Activated CD4-positive, alpha-beta memory T cell treated with anti-CD3 and anti-CD28 coated beads for 36 hours (primary cell): ENCODE data around the gene COPS6. TPM values are rescaled to one million over a fixed set of nuclear protein-coding genes. Genes with fewer than 3 reads are reported as not detected.

Source experiments
- CTCF ChIA-PET: fragments of 350-600 bp; sonication (Branson Sonifier 250); formaldehyde crosslinking; loops from one replicate; lab custom pipeline; 2021; ENCODE audit warnings: antibody characterized with exemption, inconsistent platforms; lab: Charles Lee
- POLR2A ChIA-PET: fragments of 350-600 bp; sonication (Branson Sonifier 250); formaldehyde crosslinking; loops from one replicate; lab custom pipeline; 2021; ENCODE audit warnings: antibody characterized with exemption; lab: Charles Lee
- DNase-seq: peaks from one replicate; pipeline ENCODE4 v3.0.0-alpha.2; 2020
- H3K27ac Mint-ChIP-seq: one replicate; pipeline ENCODE4 v1.8.0; 2021; ENCODE audit warnings: mixed read lengths
- H3K27me3 Mint-ChIP-seq: one replicate; pipeline ENCODE4 v1.8.0; 2021; ENCODE audit warnings: mixed read lengths
- H3K36me3 Mint-ChIP-seq: one replicate; pipeline ENCODE4 v1.8.0; 2021; ENCODE audit warnings: mixed read lengths
- H3K4me1 Mint-ChIP-seq: one replicate; pipeline ENCODE4 v1.8.0; 2021; ENCODE audit warnings: low read depth, mixed read lengths
- H3K4me3 Mint-ChIP-seq: one replicate; pipeline ENCODE4 v1.8.0; 2021; ENCODE audit warnings: mild to moderate bottlenecking, mixed read lengths
- H3K9me3 Mint-ChIP-seq: one replicate; pipeline ENCODE4 v1.8.0; 2021; ENCODE audit warnings: mixed read lengths
- intact Hi-C: fragments of 100-400 bp; cut with micrococcal nuclease; formaldehyde crosslinking; loops from one replicate; pipeline ENCODE4 v1.15.1; 2023
- total RNA-seq, 2 experiments: library from RNA; stranded (reverse); gene quantifications; one replicate each; pipeline ENCODE4 v1.2.3, GENCODE V29; 2021

Gene COPS6
- total RNA-seq, 2 experiments from 2014 or later: 93.1 to 98.2 TPM

DNA sequence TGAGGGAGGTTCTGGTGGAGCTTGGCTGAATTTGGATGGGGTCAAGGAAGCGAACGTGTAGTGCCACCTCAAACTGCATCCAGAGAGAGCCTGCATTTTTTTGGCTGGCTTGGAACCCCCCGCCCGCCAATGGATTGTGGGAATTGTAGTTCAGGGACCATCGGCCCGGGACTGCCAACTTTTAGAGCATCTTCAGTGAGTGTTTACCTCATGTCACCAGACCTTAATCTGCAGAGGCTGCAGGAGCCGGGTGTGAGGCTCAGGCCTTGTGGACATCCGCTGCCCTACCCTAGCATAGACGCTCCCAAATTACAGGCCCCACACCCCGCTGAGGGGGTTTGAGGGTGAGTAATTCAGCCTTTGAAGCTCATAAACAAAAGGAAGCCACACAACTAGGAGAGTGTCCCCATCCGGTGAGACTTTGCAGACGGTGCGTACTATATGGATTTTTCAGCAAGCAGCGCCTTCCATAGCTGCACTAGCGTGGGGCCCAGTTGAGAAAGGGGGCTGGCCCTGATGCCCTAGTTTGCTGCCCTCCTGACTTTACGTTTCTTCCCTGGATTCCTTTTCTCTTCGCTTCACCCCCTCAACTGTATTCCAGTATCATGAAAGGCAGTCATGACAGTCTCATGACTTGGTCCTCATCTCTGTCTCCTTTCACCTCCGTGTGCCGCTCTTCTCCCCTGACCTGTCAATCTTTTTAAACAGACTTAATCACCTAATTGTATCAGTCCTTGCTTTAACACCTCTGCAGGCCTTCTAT is 31.4 kb downstream of the COPS6 start:
- intact Hi-C loops: loop anchor here (1.0 to 2.0 kb wide), 4 partner anchors 7 to 39 kb away; partner anchors contain the start of genes AP4M1, COPS6, MCM7 and ZNF3
- Mint-ChIP-seq H3K4me3 (peak overlapping the region; percentile 95), H3K27ac (peak overlapping the region; percentile 82), H3K4me1 (peaks cover 29% of the 10 kb centered on the region), H3K9me3 (no peaks in the 10 kb centered on the region), H3K27me3 (no peaks in the 10 kb centered on the region), H3K36me3 (peaks cover 7% of the 10 kb centered on the region)
- ChIA-PET POLR2A (interaction anchor here (0.6 to 1.6 kb wide), 4 partner anchors 19 to 778 kb away, joined by 3 to 11 read pairs (median 3); partner anchors contain the start of genes AP4M1, LAMTOR4 and MCM7), CTCF (interaction anchor here (0.5 to 1.6 kb wide), 4 partner anchors 11 to 210 kb away, joined by 3 to 8 read pairs (median 4); partner anchors contain the start of genes GPC2 and MCM7)
- peak; percentile 85 for DNase-seq

GRCh38 chr7:100120733-100121036 is 31.9 kb downstream of the COPS6 start:
- CTCF ChIA-PET: interaction anchor here (1.1 to 1.6 kb wide), 3 partner anchors 10 to 57 kb away, joined by 3 to 8 read pairs (median 4); partner anchors contain the start of genes GPC2 and MCM7
- intact Hi-C loops: loop anchor here (1.0 kb wide), 1 partner anchor 39 kb away; the partner anchor contains the start of gene ZNF3
- DNase-seq: peak; percentile 18
- POLR2A ChIA-PET: interaction anchor here (1.2 to 1.6 kb wide), 2 partner anchors 19 to 105 kb away, joined by 3 to 11 read pairs; partner anchors contain the start of genes AP4M1 and MCM7
- no peaks in the 10 kb centered on the region for H3K27me3 Mint-ChIP-seq
- peaks cover 33% of the 10 kb centered on the region for H3K4me1 Mint-ChIP-seq
- H3K9me3 Mint-ChIP-seq: no peaks in the 10 kb centered on the region
- peaks cover 7% of the 10 kb centered on the region for H3K36me3 Mint-ChIP-seq
- peak overlapping the region; percentile 95 for H3K4me3 Mint-ChIP-seq
- peak overlapping the region; percentile 82 for H3K27ac Mint-ChIP-seq

GRCh38 chr7:100122067-100122466 is 33.3 kb downstream of the COPS6 start:
- H3K4me3 Mint-ChIP-seq: no peak overlapping the region
- peaks cover 9% of the 10 kb centered on the region for H3K36me3 Mint-ChIP-seq
- no peak overlapping the region for H3K27ac Mint-ChIP-seq
- H3K9me3 Mint-ChIP-seq: no peaks in the 10 kb centered on the region
- H3K4me1 Mint-ChIP-seq: peaks cover 34% of the 10 kb centered on the region
- no peaks in the 10 kb centered on the region for H3K27me3 Mint-ChIP-seq
- intact Hi-C loops: no loop called here
- ChIA-PET CTCF (interaction anchor here (0.7 to 1.3 kb wide), 3 partner anchors 10 to 143 kb away, joined by 3 to 4 read pairs (median 4); no protein-coding TSS in a partner anchor), POLR2A (no interaction called here)
- no peak for DNase-seq

DNA sequence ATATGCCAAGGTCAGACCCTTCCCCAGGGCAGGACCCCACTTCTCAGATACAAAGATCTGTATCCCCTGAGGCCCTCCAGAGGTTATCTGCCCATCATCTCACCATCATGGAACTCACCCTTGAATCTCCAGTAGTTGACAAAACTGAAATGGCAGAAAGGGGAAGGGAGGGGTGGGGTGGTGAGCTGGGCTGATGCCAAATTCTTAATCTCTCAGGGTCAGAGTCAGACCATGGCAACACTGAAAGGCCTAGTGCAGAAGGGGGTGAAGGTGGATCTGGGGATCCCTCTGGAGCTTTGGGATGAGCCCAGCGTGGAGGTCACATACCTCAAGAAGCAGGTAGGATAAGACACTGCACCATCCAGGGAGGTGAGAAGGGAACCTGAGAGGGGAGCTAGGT is 33.8 kb downstream of the COPS6 start:
- intact Hi-C loops: no loop called here
- peak overlapping the region; percentile 58 for H3K27ac Mint-ChIP-seq
- ChIA-PET POLR2A (no interaction called here), CTCF (interaction anchor here (1.3 kb wide), 1 partner anchor 10 kb away, joined by 4 read pairs; no protein-coding TSS in a partner anchor)
- peaks cover 9% of the 10 kb centered on the region for H3K36me3 Mint-ChIP-seq
- no peaks in the 10 kb centered on the region for H3K9me3 Mint-ChIP-seq
- H3K27me3 Mint-ChIP-seq: no peaks in the 10 kb centered on the region
- H3K4me3 Mint-ChIP-seq: no peak overlapping the region
- DNase-seq: no peak
- peaks cover 34% of the 10 kb centered on the region for H3K4me1 Mint-ChIP-seq

GRCh38 chr7:100124301-100125230 is 35.8 kb downstream of the COPS6 start:
- Mint-ChIP-seq H3K36me3 (peaks cover 6% of the 10 kb centered on the region), H3K27me3 (no peaks in the 10 kb centered on the region), H3K4me3 (peak overlapping the region; percentile 23), H3K4me1 (peaks cover 33% of the 10 kb centered on the region), H3K27ac (peak overlapping the region; percentile 31), H3K9me3 (no peaks in the 10 kb centered on the region)
- ChIA-PET POLR2A (interaction anchor here (0.9 to 2.3 kb wide), 3 partner anchors 23 to 304 kb away, joined by 3 to 9 read pairs (median 4); partner anchors contain the start of genes AP4M1, LAMTOR4, MCM7 and ZCWPW1), CTCF (interaction anchor here (0.5 kb wide), 1 partner anchor 9 kb away, joined by 4 read pairs; no protein-coding TSS in a partner anchor)
- intact Hi-C loops: loop anchor here (5.0 kb wide), 1 partner anchor 303 kb away; the partner anchor contains the start of genes MEPCE and ZCWPW1
- no peak for DNase-seq

- ChIA-PET POLR2A (interaction anchor here (0.6 to 1.2 kb wide), 6 partner anchors 25 to 580 kb away, joined by 3 to 18 read pairs (median 3); partner anchors contain the start of genes AP4M1, COPS6, MCM7 and POP7), CTCF (interaction anchor here (0.7 to 1.2 kb wide), 2 partner anchors 211 to 494 kb away, joined by 3 read pairs; no protein-coding TSS in a partner anchor)
- DNase-seq: no peak
- Mint-ChIP-seq H3K9me3 (no peaks in the 10 kb centered on the region), H3K36me3 (peaks cover 6% of the 10 kb centered on the region), H3K4me3 (peak overlapping the region; percentile 95), H3K27ac (peak overlapping the region; percentile 96), H3K4me1 (peaks cover 30% of the 10 kb centered on the region), H3K27me3 (no peaks in the 10 kb centered on the region)
- intact Hi-C loops: loop anchor here (2.0 to 5.0 kb wide), 3 partner anchors 22 to 301 kb away; partner anchors contain the start of genes LAMTOR4, MEPCE, TRIM4 and ZCWPW1
Observed at GRCh38 chr7:100126239-100126930, 37.6 kb downstream of the COPS6 start.

GRCh38 chr7:100126931-100127865 is 38.4 kb downstream of the COPS6 start, which contains the start of gene MBLAC1:
MBLAC1 (plus strand) TSS chr7:100126967; CDS start chr7:100127396, 429 bp downstream.
- no peaks in the 10 kb centered on the region for H3K27me3 Mint-ChIP-seq
- peaks cover 28% of the 10 kb centered on the region for H3K4me1 Mint-ChIP-seq

DNA sequence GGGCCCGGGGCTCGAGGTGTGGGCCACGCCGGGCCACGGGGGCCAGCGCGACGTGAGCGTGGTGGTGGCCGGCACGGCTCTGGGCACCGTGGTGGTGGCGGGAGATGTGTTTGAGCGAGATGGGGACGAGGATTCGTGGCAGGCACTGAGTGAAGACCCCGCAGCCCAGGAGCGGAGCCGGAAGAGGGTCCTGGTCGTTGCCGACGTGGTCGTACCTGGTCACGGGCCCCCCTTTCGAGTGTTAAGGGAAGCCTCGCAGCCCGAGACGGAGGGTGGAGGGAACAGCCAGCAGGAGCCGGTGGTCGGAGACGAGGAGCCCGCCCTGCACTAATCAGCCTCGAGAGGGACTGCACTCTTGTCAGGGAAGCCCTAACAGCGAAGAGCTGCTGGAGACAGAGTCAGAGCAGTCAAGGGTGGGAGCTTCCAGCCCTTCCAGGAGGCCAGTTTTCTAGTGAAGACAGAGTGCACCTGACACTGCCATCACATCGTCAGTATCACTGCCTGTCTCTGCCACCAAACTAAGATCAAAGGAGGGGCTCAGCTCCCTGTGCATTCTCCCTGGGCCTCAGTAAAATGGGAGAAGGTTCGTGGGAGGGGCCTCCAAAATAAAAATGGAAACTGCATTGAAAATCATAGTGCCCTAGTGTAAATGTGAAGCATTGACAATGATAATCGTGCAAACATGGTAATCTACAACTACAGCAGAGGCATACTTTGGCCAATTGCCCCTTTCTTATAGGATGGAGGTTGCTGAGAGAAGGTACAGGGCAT is 39.3 kb downstream of the COPS6 start:
- intact Hi-C loops: loop anchor here (1.0 to 5.0 kb wide), 5 partner anchors 9 to 299 kb away; partner anchors contain the start of genes AP4M1, CNPY4, LAMTOR4 and MCM7
- Mint-ChIP-seq H3K27me3 (no peaks in the 10 kb centered on the region), H3K4me1 (peaks cover 29% of the 10 kb centered on the region), H3K27ac (peak overlapping the region; percentile 60), H3K4me3 (peak overlapping the region; percentile 76), H3K9me3 (no peaks in the 10 kb centered on the region), H3K36me3 (peaks cover 6% of the 10 kb centered on the region)
- ChIA-PET POLR2A (interaction anchor here (0.6 to 1.0 kb wide), 5 partner anchors 21 to 300 kb away, joined by 3 to 10 read pairs (median 3); partner anchors contain the start of genes AP4M1, LAMTOR4 and ZCWPW1), CTCF (interaction anchor here (0.6 to 1.9 kb wide), 5 partner anchors 17 to 280 kb away, joined by 3 to 9 read pairs (median 5); no protein-coding TSS in a partner anchor)
- DNase-seq: peak; percentile 43

More at GRCh38 chr7:100126931-100127865, 38.4 kb downstream of the COPS6 start, which contains the start of gene MBLAC1:
- H3K9me3 Mint-ChIP-seq: no peaks in the 10 kb centered on the region
- POLR2A ChIA-PET: interaction anchor here (0.6 to 1.2 kb wide), 7 partner anchors 25 to 579 kb away, joined by 3 to 18 read pairs (median 3); partner anchors contain the start of genes AP4M1, COPS6, MCM7 and POP7
- peak within 1 kb of the TSS; percentile 96 for H3K27ac Mint-ChIP-seq
- peaks cover 6% of the 10 kb centered on the region for H3K36me3 Mint-ChIP-seq
- H3K4me3 Mint-ChIP-seq: peak within 1 kb of the TSS; percentile 95
- intact Hi-C loops: loop anchor here (1.0 to 5.0 kb wide), 5 partner anchors 8 to 300 kb away; partner anchors contain the start of genes AP4M1, CNPY4, LAMTOR4 and MCM7
- CTCF ChIA-PET: interaction anchor here (0.7 to 1.2 kb wide), 3 partner anchors 212 to 495 kb away, joined by 3 to 4 read pairs (median 3); no protein-coding TSS in a partner anchor
- DNase-seq: peak; percentile 93

GRCh38 chr7:100128637-100128963 is 39.8 kb downstream of the COPS6 start:
- POLR2A ChIA-PET: interaction anchor here (0.6 to 1.0 kb wide), 5 partner anchors 20 to 300 kb away, joined by 3 to 10 read pairs (median 3); partner anchors contain the start of genes AP4M1, LAMTOR4 and ZCWPW1
- Mint-ChIP-seq H3K27me3 (no peaks in the 10 kb centered on the region), H3K4me3 (peak overlapping the region; percentile 76), H3K9me3 (no peaks in the 10 kb centered on the region), H3K27ac (no peak overlapping the region), H3K4me1 (peaks cover 29% of the 10 kb centered on the region), H3K36me3 (peaks cover 6% of the 10 kb centered on the region)
- CTCF ChIA-PET: interaction anchor here (0.6 to 1.9 kb wide), 5 partner anchors 17 to 279 kb away, joined by 3 to 9 read pairs (median 5); no protein-coding TSS in a partner anchor
- DNase-seq: peak; percentile 21
- intact Hi-C loops: loop anchor here (5.0 kb wide), 1 partner anchor 299 kb away; the partner anchor contains the start of genes MEPCE and ZCWPW1
